Measurements from ENCODE around the gene RAD51B.

RAD51B gene

GRCh38 chr14:67933266-67933665 lies 113.7 kb downstream of the RAD51B start:
- no peak for DNase-seq (ENCODE audit: extremely low read depth, insufficient read length)
- no peak overlapping the region for H3K4me3 ChIP-seq (replicated peaks; ENCODE audit: low read depth, low read length)
- TF ChIP-seq CTCF (IDR thresholded peaks at IDR 0.05; ENCODE audit: insufficient read depth, low read length, poor library complexity, severe bottlenecking), result no peak
- H3K36me3 ChIP-seq (ENCODE audit: control insufficient read depth, insufficient read depth, low read length), result no peaks in the 10 kb centered on the region
- H3K27me3 ChIP-seq (replicated peaks; ENCODE audit: control insufficient read depth, insufficient read depth, low read length), result no peaks in the 10 kb centered on the region

GRCh38 chr14:67934087-67934486 lies 114.5 kb downstream of the RAD51B start:
- Histone ChIP-seq H3K27me3 (replicated peaks; ENCODE audit: control insufficient read depth, insufficient read depth, low read length) (no peaks in the 10 kb centered on the region), H3K4me3 (replicated peaks; ENCODE audit: low read depth, low read length) (no peak overlapping the region), H3K36me3 (ENCODE audit: control insufficient read depth, insufficient read depth, low read length) (no peaks in the 10 kb centered on the region)
- no peak for DNase-seq (ENCODE audit: extremely low read depth, insufficient read length)
- peak; percentile 56 for TF ChIP-seq CTCF (IDR thresholded peaks at IDR 0.05; ENCODE audit: insufficient read depth, low read length, poor library complexity, severe bottlenecking)

- Histone ChIP-seq H3K36me3 (ENCODE audit: control insufficient read depth, insufficient read depth, low read length) (no peaks in the 10 kb centered on the region), H3K4me3 (replicated peaks; ENCODE audit: low read depth, low read length) (no peak overlapping the region), H3K27me3 (replicated peaks; ENCODE audit: control insufficient read depth, insufficient read depth, low read length) (no peaks in the 10 kb centered on the region)
- no peak for DNase-seq (ENCODE audit: extremely low read depth, insufficient read length)
- no peak for TF ChIP-seq CTCF (IDR thresholded peaks at IDR 0.05; ENCODE audit: insufficient read depth, low read length, poor library complexity, severe bottlenecking)
These were observed 115.3 kb downstream of the RAD51B start for GRCh38 chr14:67934862-67935261.

GRCh38 chr14:67935371-67935770 lies 115.8 kb downstream of the RAD51B start:
- DNase-seq (ENCODE audit: extremely low read depth, insufficient read length), result no peak
- Histone ChIP-seq H3K4me3 (replicated peaks; ENCODE audit: low read depth, low read length) (no peak overlapping the region), H3K27me3 (replicated peaks; ENCODE audit: control insufficient read depth, insufficient read depth, low read length) (no peaks in the 10 kb centered on the region), H3K36me3 (ENCODE audit: control insufficient read depth, insufficient read depth, low read length) (no peaks in the 10 kb centered on the region)
- TF ChIP-seq CTCF (IDR thresholded peaks at IDR 0.05; ENCODE audit: insufficient read depth, low read length, poor library complexity, severe bottlenecking), result no peak

- H3K4me3 ChIP-seq (replicated peaks; ENCODE audit: low read depth, low read length), result no peak overlapping the region
- no peaks in the 10 kb centered on the region for H3K27me3 ChIP-seq (replicated peaks; ENCODE audit: control insufficient read depth, insufficient read depth, low read length)
- no peak for DNase-seq (ENCODE audit: extremely low read depth, insufficient read length)
- H3K36me3 ChIP-seq (ENCODE audit: control insufficient read depth, insufficient read depth, low read length), result no peaks in the 10 kb centered on the region
- no peak for TF ChIP-seq CTCF (IDR thresholded peaks at IDR 0.05; ENCODE audit: insufficient read depth, low read length, poor library complexity, severe bottlenecking)
These were observed 118.5 kb downstream of the RAD51B start for GRCh38 chr14:67938071-67938470.
